ELF-1 (cell line): ENCODE measurements around the gene ARID3B.
"Not testable (repeated sequence)": the region's sequence is repeated elsewhere in the genome, so short reads cannot be mapped to it uniquely, and the experiment has no call there.

Experiments used
- DNase-seq: peaks from one replicate; pipeline ENCODE4 v3.0.0-alpha.2; 2016; ENCODE audit warnings: low read depth, low spot score

The ARID3B gene, protein sequence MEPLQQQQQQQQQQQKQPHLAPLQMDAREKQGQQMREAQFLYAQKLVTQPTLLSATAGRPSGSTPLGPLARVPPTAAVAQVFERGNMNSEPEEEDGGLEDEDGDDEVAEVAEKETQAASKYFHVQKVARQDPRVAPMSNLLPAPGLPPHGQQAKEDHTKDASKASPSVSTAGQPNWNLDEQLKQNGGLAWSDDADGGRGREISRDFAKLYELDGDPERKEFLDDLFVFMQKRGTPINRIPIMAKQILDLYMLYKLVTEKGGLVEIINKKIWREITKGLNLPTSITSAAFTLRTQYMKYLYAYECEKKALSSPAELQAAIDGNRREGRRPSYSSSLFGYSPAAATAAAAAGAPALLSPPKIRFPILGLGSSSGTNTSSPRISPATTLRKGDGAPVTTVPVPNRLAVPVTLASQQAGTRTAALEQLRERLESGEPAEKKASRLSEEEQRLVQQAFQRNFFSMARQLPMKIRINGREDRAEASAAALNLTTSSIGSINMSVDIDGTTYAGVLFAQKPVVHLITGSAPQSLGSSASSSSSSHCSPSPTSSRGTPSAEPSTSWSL

DNA sequence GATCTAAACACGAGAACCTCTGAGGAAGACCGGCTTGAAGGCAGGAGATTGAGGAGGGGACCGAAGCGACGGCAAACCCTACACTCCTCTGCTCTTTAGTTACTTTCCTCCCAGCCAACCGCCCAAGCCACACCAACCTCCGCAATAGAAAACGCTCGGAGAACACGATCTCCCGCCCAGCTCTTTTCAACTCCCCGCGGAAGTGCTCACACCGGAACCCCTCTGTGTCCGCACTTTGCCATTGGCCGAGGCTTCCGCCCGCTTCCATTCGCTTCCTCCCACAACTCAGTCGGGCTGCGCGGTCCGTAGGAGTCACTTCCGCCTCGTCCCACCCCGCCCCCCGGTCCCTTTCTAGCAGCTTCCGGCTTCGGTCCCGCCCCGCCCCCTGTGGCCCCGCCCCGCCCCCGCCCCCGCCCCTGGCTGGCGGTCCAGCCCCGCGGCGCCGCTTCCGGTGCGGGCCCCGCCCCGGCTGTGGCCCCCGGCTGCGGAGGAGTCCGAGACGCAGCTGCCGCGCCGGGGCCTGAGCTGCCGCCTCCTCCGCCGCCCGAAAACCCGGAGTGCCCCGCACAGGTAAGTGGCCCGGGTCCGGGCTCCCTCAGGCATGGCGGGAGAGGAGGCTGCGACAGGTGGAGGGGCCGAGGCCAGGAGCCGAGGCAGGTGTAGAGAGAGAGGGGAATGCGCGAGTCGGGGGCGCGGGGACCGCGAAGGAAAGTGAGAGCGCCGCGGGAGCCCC lies at the start of gene ARID3B:
ARID3B (plus strand) TSS at position 460 of the 733 bp plus-strand sequence. CDS start 2,717 bp downstream, outside the sequence.
- DNase-seq: peak; percentile 98

GRCh38 chr15:74496648-74497047 lies 44.4 kb upstream of the ARID3B start:
- DNase-seq: no peak

DNA sequence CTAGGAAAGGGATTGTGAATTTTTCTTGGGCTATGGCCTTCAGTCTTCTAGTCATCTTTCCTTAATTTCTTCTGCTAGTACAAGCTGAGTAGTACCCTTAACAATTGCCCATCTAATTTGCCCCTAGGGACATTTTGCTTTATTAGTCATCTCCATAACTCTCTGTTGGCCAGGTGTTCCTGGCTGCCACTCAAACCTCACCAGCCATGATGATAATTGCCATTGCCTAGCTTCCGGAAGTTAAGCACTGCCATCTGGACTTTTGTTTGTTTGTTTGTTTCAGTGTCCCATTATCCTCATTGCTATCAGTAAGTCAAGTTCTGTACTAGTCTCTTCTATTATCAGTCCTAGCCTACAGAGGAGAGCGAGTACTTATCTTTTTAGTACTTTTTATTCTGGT lies 43.4 kb upstream of the ARID3B start:
- no peak for DNase-seq

GRCh38 chr15:74499366-74499765 lies 41.7 kb upstream of the ARID3B start:
- DNase-seq: no peak

DNA sequence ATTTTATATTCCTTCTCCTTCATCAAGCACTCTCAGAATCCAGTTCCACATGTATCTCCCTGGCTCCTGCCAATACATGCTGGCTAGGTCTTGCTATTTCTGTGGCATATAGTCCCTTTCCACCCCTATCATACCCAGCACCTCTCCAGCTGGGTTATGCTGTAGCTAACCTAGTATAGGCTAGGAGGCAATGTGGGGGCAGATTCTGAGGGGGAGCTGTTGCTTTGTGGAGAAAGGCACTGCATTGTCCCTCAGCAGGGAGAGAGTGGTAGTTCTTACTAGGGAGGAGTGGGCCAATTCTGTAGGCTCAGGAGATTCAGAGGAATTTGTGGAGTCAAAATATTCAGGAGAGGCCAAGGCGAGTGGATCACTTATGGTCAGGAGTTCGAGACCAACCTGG lies 40.6 kb upstream of the ARID3B start:
- peak; percentile 7 for DNase-seq

DNA sequence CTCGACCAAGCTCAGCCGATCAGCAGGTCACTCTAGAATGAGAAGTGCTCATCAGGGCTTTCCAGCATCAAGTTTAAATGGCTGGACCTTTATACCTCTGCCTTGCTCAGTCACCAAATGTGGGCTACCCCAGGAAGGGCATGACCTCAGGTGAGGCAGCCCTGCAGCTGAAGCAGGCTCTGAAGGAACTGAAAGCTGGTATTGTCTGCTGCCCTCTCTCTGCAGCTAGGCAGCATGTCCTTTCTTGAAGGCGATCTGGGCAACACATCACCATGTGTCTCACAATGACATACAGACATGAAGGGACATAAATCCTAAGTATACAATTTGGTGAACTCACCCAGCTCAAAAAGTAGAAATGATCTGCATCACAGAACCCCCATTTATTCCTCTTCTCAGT lies 38.7 kb upstream of the ARID3B start:
- no peak for DNase-seq

DNA sequence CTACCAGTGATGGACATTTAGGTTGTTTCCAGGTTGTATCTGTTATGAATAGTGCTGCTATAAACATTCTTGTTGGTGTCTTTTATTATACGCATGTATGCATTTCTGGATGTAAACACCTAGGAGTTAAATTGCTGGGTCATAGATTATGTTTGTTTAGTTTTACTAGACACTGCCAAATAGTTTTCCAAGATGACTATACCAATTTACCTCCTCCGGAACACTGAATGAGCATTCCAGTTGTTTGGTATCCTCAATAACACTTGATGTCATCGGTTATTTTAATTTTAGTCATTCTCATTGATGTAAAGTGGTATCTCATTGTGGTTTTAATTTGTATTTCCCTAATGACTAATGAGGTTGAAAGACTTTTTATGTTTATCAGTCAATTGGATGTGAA lies 36.6 kb upstream of the ARID3B start:
- no peak for DNase-seq

DNA sequence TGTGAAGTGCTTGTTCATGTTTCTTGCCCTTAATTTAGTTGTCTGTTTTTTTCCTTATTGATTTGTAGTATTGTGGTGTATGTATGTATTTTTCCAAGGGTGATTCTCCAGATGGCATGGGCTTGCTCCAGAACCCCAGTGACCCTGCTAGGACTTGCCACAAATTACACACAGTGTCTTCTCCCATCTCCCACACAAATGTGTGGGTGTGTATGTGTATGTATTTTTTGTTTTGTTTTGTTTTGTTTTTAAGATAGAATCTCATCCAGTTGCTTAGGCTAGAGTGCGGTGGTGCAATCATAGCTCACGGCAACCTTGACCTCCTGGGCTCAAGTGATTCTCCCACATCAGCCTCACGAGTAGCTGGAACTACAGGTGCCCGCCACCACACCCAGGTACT lies 36.2 kb upstream of the ARID3B start:
- DNase-seq: no peak

GRCh38 chr15:74505837-74506514 lies 35.0 kb upstream of the ARID3B start:
- no peak for DNase-seq

GRCh38 chr15:74506515-74506840 lies 34.5 kb upstream of the ARID3B start:
- no peak for DNase-seq

DNA sequence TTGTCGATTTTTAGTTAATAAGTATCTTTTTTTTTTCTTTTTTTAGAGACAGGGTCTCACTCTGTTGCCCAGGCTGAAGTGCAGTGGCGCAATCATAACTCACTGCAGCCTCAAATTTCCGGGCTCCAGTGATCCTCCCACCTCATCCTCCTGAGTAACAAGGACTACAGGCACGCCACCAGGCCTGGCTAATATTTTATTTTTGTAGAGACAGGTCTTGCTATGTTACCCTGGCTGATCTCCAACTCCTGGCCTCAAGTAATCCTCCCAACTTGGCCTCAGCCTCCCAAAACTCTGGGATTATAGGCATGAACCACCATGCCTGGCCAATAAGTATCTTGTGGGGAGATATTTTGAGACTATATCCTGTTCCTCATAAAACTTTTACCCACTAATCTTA lies 29.4 kb upstream of the ARID3B start:
- DNase-seq: no peak

- not testable (repeated sequence) for DNase-seq
Measured at GRCh38 chr15:74514059-74514458, 27.0 kb upstream of the ARID3B start.

GRCh38 chr15:74517096-74517495 lies 23.9 kb upstream of the ARID3B start:
- no peak for DNase-seq

DNA sequence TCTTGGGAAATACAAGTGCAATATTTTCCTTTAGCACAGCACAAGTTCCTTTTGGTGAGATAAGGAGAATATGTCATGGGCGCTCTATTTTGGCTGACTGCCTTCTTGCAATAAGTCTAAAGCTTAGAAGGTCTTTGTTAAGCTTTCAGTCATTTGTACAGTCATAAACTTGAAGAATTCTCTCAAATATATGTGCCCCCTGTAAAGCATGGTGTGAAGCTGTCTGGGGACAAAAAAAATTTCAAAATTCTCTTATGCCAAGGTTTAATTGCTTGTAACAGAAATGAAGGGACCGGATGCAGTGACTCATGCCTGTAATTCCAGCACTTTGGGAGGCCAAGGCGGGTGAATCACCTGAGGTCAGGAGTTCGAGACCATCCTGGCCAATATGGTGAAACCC lies 21.7 kb upstream of the ARID3B start:
- no peak for DNase-seq

DNA sequence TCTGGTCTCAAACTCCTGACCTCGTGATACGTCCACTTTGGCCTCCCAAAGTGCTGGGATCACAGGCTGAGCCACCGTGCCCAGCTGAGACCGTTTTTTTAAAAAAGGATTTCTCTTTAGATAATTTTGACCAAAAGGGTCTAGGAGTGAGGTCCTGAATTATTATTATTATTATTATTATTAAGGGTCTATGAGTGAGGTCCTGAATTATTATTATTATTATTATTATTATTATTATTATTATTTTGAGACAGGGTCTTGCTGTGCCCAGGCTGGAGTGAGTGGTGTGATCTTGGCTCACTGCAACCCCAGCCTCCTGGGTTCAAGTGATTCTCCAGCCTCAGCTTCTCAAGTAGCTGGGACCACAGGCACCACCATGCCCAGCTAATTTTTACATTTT lies 20.6 kb upstream of the ARID3B start:
- no peak for DNase-seq

GRCh38 chr15:74523982-74524381 lies 17.0 kb upstream of the ARID3B start:
- no peak for DNase-seq

DNA sequence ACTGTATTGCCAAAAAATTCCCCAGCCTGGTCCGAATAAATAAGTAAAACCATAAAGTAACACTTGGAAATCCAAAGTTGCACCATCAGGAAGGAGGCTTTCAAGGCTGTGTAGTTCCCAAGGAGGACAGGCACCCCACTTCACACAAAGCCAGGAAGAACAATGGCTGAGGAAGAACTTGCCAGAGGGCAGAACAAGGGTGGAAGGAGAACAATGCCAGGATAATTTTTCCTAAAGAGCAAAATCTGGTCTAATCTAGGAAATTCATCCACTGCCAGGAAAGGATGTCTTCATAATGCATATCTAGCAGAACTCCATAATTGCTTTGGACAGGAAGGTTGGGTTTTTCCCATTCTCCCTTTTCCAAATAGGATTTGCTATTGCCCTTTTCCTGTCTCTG lies 15.7 kb upstream of the ARID3B start:
- DNase-seq: no peak

- no peak for DNase-seq
Measured at GRCh38 chr15:74525945-74526344, 15.1 kb upstream of the ARID3B start.

- DNase-seq: no peak
Measured at GRCh38 chr15:74528876-74529275, 12.1 kb upstream of the ARID3B start.

- no peak for DNase-seq
Measured at GRCh38 chr15:74529921-74530320, 11.1 kb upstream of the ARID3B start.

DNA sequence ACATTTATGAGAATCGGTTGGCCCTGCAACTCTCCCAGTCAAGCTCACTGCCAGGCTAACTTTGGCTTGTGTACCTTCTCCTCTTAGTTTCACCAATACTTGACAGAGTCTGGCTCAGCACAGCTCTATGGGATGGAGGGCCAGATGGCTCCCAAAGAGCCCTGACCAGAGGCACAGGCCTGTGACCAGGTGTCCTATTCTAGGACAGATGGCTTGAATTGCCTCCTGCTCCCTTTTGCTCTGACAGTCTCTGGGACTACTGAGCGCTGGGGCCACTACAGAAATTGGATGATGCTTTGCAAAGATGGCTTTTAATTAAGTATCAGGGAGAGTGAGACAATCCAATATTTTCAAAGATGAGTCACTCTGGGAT lies 10.3 kb upstream of the ARID3B start:
- no peak for DNase-seq

- DNase-seq: peak; percentile 85
Measured at GRCh38 chr15:74531144-74531811, 9.7 kb upstream of the ARID3B start.
